ELR (cell line): ENCODE measurements around the gene EPSTI1.
"Not testable (repeated sequence)": the region's sequence is repeated elsewhere in the genome, so short reads cannot be mapped to it uniquely, and the experiment has no call there.

Source experiments
- DNase-seq: peaks from one replicate; pipeline ENCODE4 v3.0.0-alpha.2; 2015; ENCODE audit warnings: low read depth

Gene EPSTI1

GRCh38 chr13:43005460-43006236, 13.6 kb upstream of the EPSTI1 start:
- peak; percentile 54 for DNase-seq

- DNase-seq, result no peak
Observed at GRCh38 chr13:43003729-43004128, 11.7 kb upstream of the EPSTI1 start.

- DNase-seq, result no peak
Observed at GRCh38 chr13:43003010-43003409, 11.0 kb upstream of the EPSTI1 start.

- no peak for DNase-seq
Observed at GRCh38 chr13:43002021-43002420, 10.0 kb upstream of the EPSTI1 start.

- no peak for DNase-seq
Observed at GRCh38 chr13:43000676-43001075, 8.6 kb upstream of the EPSTI1 start.

- no peak for DNase-seq
Observed at GRCh38 chr13:42999491-42999890, 7.5 kb upstream of the EPSTI1 start.

- peak; percentile 41 for DNase-seq
Observed at GRCh38 chr13:42997381-42997780, 5.3 kb upstream of the EPSTI1 start.

GRCh38 chr13:42996584-42996983, 4.5 kb upstream of the EPSTI1 start:
- peak; percentile 97 for DNase-seq

GRCh38 chr13:42994878-42995277, 2.8 kb upstream of the EPSTI1 start:
- no peak for DNase-seq

- no peak for DNase-seq
Observed at GRCh38 chr13:42992764-42993122, 702 bp upstream of the EPSTI1 start.

GRCh38 chr13:42991233-42991897, 676 bp downstream of the EPSTI1 start:
- DNase-seq, result not testable (repeated sequence)

- DNase-seq, result peak; percentile 49
Observed at GRCh38 chr13:42990291-42991232, 1.5 kb downstream of the EPSTI1 start.

GRCh38 chr13:42986176-42986574, 5.9 kb downstream of the EPSTI1 start:
- no peak for DNase-seq

GRCh38 chr13:42985312-42986175, 6.5 kb downstream of the EPSTI1 start:
- no peak for DNase-seq

GRCh38 chr13:42984691-42985090, 7.3 kb downstream of the EPSTI1 start:
- no peak for DNase-seq

GRCh38 chr13:42984026-42984425, 8.0 kb downstream of the EPSTI1 start:
- no peak for DNase-seq

GRCh38 chr13:42981853-42982252, 10.2 kb downstream of the EPSTI1 start:
- no peak for DNase-seq

GRCh38 chr13:42981317-42981716, 10.7 kb downstream of the EPSTI1 start:
- peak; percentile 18 for DNase-seq

GRCh38 chr13:42977219-42977659, 14.8 kb downstream of the EPSTI1 start:
- DNase-seq, result no peak

GRCh38 chr13:42976066-42976465, 16.0 kb downstream of the EPSTI1 start:
- DNase-seq, result no peak

- DNase-seq, result no peak
Observed at GRCh38 chr13:42973581-42973980, 18.5 kb downstream of the EPSTI1 start.
